ENCODE measurements around the gene ITSN1. TPM values are rescaled to one million over a fixed set of nuclear protein-coding genes. Genes with fewer than 3 reads are reported as not detected.
"Not testable (repeated sequence)": the region's sequence is repeated elsewhere in the genome, so short reads cannot be mapped to it uniquely, and the experiment has no call there.

ITSN1 gene
- total RNA-seq, 2 donors from 2014 or later, result 15.0 to 47.5 TPM

- Histone ChIP-seq H3K27ac (no peak overlapping the region), H3K27me3 (no peaks in the 10 kb centered on the region), H3K4me1 (no peaks in the 10 kb centered on the region), H3K36me3 (replicated peaks in 1 of 2; ENCODE audit: insufficient read depth in 1 of 2, low read depth in 2 of 2) (no peaks in the 10 kb centered on the region), H3K4me3 (no peak overlapping the region), H3K9me3 (no peaks in the 10 kb centered on the region)
- WGBS, 2 donors, result 64 to 75% methylated on average over 3 of the region's 3 CpGs
- ATAC-seq (no peak), DNase-seq (no peak)
- TF ChIP-seq CTCF (IDR thresholded peaks at IDR 0.05) (no peak), POLR2A (IDR thresholded peaks at IDR 0.05) (no peak)
- intact Hi-C loops (cut with DNase I), result loop anchor here (5.0 to 10.0 kb wide), 2 partner anchors 280 to 423 kb away; no protein-coding TSS in a partner anchor
Observed at GRCh38 chr21:33924766-33925100, 282.4 kb downstream of the ITSN1 start.

GRCh38 chr21:33926248-33926647, 283.9 kb downstream of the ITSN1 start:
- ATAC-seq; H3K27me3 ChIP-seq; DNase-seq; H3K27ac ChIP-seq; H3K36me3 ChIP-seq (replicated peaks in 1 of 2; ENCODE audit: insufficient read depth in 1 of 2, low read depth in 2 of 2); H3K4me1 ChIP-seq; H3K4me3 ChIP-seq; H3K9me3 ChIP-seq: not testable (repeated sequence)
- intact Hi-C loops (cut with DNase I), result loop anchor here (10.0 kb wide), 1 partner anchor 279 kb away; no protein-coding TSS in a partner anchor
- WGBS, 2 donors, result 95 to 98% methylated on average over 2 of the region's 2 CpGs

GRCh38 chr21:33931052-33931798, 288.9 kb downstream of the ITSN1 start:
- peak; percentile 27 for ATAC-seq
- H3K4me1 ChIP-seq; intact Hi-C loops (cut with DNase I); H3K9me3 ChIP-seq; H3K4me3 ChIP-seq; DNase-seq; H3K27me3 ChIP-seq; H3K36me3 ChIP-seq (replicated peaks in 1 of 2; ENCODE audit: insufficient read depth in 1 of 2, low read depth in 2 of 2): not testable (repeated sequence)
- H3K27ac ChIP-seq, result peak overlapping the region in 2 of 4 donors; percentile 60 to 71
- 58 to 71% methylated on average over 7 to 18 of the region's 34 CpGs for WGBS, 2 donors
- peak in 2 of 3 donors; percentile 8 to 33 for TF ChIP-seq POLR2A (IDR thresholded peaks at IDR 0.05)

GRCh38 chr21:33931799-33932390, 289.6 kb downstream of the ITSN1 start:
- peak; percentile 30 for ATAC-seq
- 44 to 63% methylated on average over 10 of the region's 10 CpGs for WGBS, 2 donors
- intact Hi-C loops (cut with DNase I), result no loop called here

GRCh38 chr21:33932731-33933130, 290.4 kb downstream of the ITSN1 start:
- intact Hi-C loops (cut with DNase I), result no loop called here
- no peak overlapping the region for H3K4me3 ChIP-seq
- peaks cover 9% of the 10 kb centered on the region for H3K4me1 ChIP-seq
- DNase-seq, result no peak
- 83 to 88% methylated on average over 5 of the region's 5 CpGs for WGBS, 2 donors
- no peak for ATAC-seq
- H3K9me3 ChIP-seq, result no peaks in the 10 kb centered on the region
- H3K36me3 ChIP-seq (replicated peaks in 1 of 2; ENCODE audit: insufficient read depth in 1 of 2, low read depth in 2 of 2), result no peaks in the 10 kb centered on the region
- no peaks in the 10 kb centered on the region for H3K27me3 ChIP-seq
- H3K27ac ChIP-seq, result peak overlapping the region in 1 of 4 donors; percentile 53
- no peak for TF ChIP-seq CTCF (IDR thresholded peaks at IDR 0.05)
- TF ChIP-seq POLR2A (IDR thresholded peaks at IDR 0.05), result no peak

More at GRCh38 chr21:33931799-33932390, 289.6 kb downstream of the ITSN1 start:
- H3K27me3 ChIP-seq, result no peaks in the 10 kb centered on the region
- H3K4me1 ChIP-seq, result peaks cover 9% of the 10 kb centered on the region
- H3K36me3 ChIP-seq (replicated peaks in 1 of 2; ENCODE audit: insufficient read depth in 1 of 2, low read depth in 2 of 2), result no peaks in the 10 kb centered on the region
- no peak for DNase-seq
- TF ChIP-seq CTCF (IDR thresholded peaks at IDR 0.05), result no peak
- TF ChIP-seq POLR2A (IDR thresholded peaks at IDR 0.05), result no peak
- no peak overlapping the region for H3K4me3 ChIP-seq
- H3K27ac ChIP-seq, result peak overlapping the region in 2 of 4 donors; percentile 60 to 71
- no peaks in the 10 kb centered on the region for H3K9me3 ChIP-seq

Data from body of pancreas (tissue), 4 donors.